AG09309 (cell line): ENCODE measurements around the gene GNPTG.

Experiments
- DNase-seq: peaks from one replicate; pipeline ENCODE4 v3.0.0-alpha.2; 2010; ENCODE audit warnings: low read depth
- H3K4me3 ChIP-seq: 2 replicates; pipeline ENCODE4 v1.5.1; 2011; ENCODE audit warnings: mild to moderate bottlenecking, low read depth, low read length, moderate library complexity; ENCODE audit not compliant: control insufficient read depth
- TF ChIP-seq, protein P1 (sequence below): IDR thresholded peaks from 2 replicates; pipeline ENCODE4 v1.5.1; 2011; ENCODE audit warnings: mild to moderate bottlenecking, low read depth, low read length, inconsistent platforms; ENCODE audit not compliant: insufficient read depth, control insufficient read depth; ENCODE audit errors: missing control alignments

Gene GNPTG

DNA sequence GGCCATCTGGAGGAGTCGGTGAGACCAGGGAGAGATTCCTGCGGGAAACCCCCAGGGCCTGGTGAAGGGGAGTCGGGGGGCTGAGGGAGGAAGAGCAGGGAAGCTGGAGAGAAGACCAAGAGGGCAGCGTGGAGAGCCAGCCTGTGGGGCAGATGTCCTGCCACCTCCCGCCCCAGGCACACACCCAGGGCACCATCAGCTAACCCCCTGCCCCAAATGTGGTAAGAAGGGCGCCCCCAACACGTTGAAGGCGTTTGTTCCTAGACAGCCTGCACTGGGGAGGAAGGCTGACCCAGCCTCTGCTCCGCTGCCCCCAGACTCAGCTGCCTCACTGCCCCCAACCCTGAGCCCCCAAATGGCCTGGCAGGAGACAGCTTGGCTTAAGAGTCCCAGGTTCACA, 17.0 kb upstream of the GNPTG start:
- DNase-seq, result no peak
- TF ChIP-seq, protein P1, sequence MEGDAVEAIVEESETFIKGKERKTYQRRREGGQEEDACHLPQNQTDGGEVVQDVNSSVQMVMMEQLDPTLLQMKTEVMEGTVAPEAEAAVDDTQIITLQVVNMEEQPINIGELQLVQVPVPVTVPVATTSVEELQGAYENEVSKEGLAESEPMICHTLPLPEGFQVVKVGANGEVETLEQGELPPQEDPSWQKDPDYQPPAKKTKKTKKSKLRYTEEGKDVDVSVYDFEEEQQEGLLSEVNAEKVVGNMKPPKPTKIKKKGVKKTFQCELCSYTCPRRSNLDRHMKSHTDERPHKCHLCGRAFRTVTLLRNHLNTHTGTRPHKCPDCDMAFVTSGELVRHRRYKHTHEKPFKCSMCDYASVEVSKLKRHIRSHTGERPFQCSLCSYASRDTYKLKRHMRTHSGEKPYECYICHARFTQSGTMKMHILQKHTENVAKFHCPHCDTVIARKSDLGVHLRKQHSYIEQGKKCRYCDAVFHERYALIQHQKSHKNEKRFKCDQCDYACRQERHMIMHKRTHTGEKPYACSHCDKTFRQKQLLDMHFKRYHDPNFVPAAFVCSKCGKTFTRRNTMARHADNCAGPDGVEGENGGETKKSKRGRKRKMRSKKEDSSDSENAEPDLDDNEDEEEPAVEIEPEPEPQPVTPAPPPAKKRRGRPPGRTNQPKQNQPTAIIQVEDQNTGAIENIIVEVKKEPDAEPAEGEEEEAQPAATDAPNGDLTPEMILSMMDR, result no peak
- no peak overlapping the region for H3K4me3 ChIP-seq

DNA sequence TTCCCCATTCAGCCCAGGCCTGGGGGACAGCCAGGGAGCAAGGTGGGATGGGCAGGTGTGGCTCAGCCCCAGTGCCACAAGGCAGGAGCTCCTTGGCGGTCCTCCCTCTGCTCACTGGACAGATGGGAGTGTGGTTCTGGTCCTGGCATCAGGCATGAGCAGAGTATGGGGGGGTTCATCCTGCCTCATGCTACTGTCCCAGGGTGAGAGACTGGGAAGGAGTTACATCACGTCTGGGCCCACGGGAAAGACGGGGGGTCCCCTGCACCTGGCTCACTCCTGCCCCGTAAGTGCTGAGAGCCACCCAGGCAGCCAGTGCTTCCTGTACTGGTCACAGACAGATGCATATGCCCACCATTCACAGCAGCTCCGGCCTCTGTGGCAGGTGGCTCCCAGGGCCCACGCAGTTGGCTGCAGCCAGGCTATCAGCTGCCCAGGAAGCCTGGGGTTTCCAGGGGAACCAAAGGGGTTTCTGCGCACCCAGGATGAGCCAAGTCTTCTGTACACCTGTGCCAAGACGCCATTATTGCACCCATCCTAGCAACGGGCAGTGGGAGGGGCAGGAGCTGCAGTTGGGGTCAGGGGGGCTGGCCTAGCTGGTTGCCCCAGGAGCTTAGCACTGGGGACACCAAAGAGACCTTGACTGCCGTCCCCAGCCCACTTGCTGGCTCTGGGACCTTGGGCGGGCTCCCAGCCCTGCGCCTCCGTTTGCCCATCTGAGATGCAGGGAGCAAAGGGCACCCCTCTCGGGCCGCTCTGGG, 16.3 kb upstream of the GNPTG start:
- TF ChIP-seq, protein P1, result no peak
- H3K4me3 ChIP-seq, result no peak overlapping the region
- DNase-seq, result no peak

DNA sequence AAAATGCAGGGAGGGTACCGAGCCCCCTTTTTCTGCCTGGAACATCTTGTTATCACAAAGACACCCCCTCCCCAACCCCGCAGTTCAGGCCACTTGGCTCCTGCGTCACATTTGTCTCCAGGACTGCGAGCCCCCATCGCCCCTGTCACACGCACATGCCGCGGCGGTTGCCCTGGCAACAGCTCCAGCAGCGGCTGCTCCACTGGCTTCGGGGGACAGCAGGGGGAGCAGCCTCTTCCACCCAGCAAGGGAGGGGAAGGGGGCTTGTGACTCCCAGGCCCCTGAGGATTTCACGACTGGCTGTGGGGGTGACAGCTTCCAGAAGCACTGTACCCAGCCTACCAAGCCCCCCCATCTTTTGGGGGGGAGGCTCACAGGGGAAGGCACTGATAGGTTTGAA, 15.7 kb upstream of the GNPTG start:
- TF ChIP-seq, protein P1, result no peak
- H3K4me3 ChIP-seq, result no peak overlapping the region
- no peak for DNase-seq

GRCh38 chr16:1336619-1337018, 15.1 kb upstream of the GNPTG start:
- H3K4me3 ChIP-seq, result no peak overlapping the region
- TF ChIP-seq, protein P1, result no peak
- no peak for DNase-seq

GRCh38 chr16:1337486-1337885, 14.2 kb upstream of the GNPTG start:
- no peak overlapping the region for H3K4me3 ChIP-seq
- TF ChIP-seq, protein P1, result no peak
- DNase-seq, result no peak

GRCh38 chr16:1338119-1338730, 13.5 kb upstream of the GNPTG start:
- TF ChIP-seq, protein P1, result no peak
- no peak for DNase-seq
- H3K4me3 ChIP-seq, result no peak overlapping the region
